ENCODE results near the gene EPS8.
A peak's percentile ranks its signal among the peaks of the same experiment; 100 is the strongest.

EPS8 gene

GRCh38 chr12:15789220-15790171, at the start of gene EPS8:
Gene EPS8 (minus strand): TSS chr12:15789388. CDS start chr12:15682951, 106,437 bp downstream.
- peak within 1 kb of the TSS; percentile 73 for H3K4me3 ChIP-seq (ENCODE audit: low read length)
- no peak for TF ChIP-seq ZNF274 (IDR thresholded peaks at IDR 0.05; ENCODE audit: low read depth, low read length)

DNA sequence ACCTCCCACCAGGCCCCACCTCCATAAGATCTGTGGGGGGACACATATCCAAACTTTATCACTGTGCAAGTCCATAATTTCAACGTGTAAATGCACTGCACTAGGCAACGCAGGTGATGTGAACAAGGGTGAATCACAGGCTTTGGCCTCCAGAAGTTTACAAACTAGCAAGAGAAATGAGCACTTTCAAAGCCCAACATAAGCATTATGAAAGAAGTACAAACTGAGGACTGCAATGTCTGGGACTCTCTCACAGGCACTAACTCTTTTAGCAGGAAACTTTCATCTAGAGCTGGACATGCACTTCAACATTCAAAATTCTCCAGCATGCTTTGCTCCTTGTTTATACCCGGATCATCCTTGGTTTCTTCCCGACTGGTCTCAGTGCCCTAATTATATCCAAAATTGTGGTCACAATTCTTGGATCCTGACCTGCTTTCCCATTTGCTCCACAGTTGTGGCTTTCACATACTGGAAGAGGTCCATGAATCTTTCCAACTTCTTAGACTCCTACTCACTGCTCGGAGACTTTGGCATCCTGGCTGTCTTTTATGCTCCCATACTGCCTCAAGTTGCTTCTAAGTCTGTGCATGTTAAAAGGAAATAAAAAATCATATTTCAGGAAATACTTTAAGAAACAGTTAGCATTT, 48.1 kb upstream of the EPS8 start:
- no peak for TF ChIP-seq ZNF274 (IDR thresholded peaks at IDR 0.05; ENCODE audit: low read depth, low read length)
- H3K4me3 ChIP-seq (ENCODE audit: low read length), result no peak overlapping the region

- no peak overlapping the region for H3K4me3 ChIP-seq (ENCODE audit: low read length)
- TF ChIP-seq ZNF274 (IDR thresholded peaks at IDR 0.05; ENCODE audit: low read depth, low read length), result no peak
Measured at GRCh38 chr12:15834575-15834974, 45.4 kb upstream of the EPS8 start.

DNA sequence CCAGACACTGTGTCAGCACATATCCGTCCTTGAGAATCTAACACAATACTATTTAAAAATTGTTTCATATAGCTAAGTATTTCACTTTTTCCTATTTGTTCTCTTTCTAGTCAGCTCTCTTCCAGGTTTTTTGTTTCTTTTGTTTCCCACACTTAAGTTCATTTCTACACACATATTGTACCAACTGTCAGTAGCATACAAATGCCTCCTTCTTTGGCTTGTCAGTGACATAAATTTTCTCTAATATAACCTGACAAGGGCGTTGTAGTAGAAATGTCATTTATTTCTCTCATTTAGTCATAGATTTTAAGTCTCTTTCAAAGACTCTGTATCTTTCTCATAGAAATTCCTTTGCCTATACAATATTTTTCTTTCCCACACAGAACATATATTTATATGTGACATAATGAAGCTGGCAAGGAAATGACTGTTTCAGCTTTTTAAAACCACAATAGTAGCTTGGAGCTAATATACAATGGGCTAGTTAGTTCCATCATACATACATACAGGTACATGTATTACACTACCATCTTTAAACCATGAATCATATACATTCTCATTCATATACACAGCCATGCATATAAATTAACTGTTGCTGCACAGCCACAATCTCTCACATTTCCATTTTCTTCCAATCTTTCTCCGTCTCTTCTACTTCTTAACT, 42.3 kb upstream of the EPS8 start:
- H3K4me3 ChIP-seq (ENCODE audit: low read length), result no peak overlapping the region
- TF ChIP-seq ZNF274 (IDR thresholded peaks at IDR 0.05; ENCODE audit: low read depth, low read length), result no peak

- TF ChIP-seq ZNF274 (IDR thresholded peaks at IDR 0.05; ENCODE audit: low read depth, low read length), result no peak
- H3K4me3 ChIP-seq (ENCODE audit: low read length), result no peak overlapping the region
Measured at GRCh38 chr12:15830538-15830937, 41.4 kb upstream of the EPS8 start.

GRCh38 chr12:15829949-15830348, 40.8 kb upstream of the EPS8 start:
- TF ChIP-seq ZNF274 (IDR thresholded peaks at IDR 0.05; ENCODE audit: low read depth, low read length), result no peak
- no peak overlapping the region for H3K4me3 ChIP-seq (ENCODE audit: low read length)

- H3K4me3 ChIP-seq (ENCODE audit: low read length), result no peak overlapping the region
- TF ChIP-seq ZNF274 (IDR thresholded peaks at IDR 0.05; ENCODE audit: low read depth, low read length), result no peak
Measured at GRCh38 chr12:15829255-15829654, 40.1 kb upstream of the EPS8 start.

DNA sequence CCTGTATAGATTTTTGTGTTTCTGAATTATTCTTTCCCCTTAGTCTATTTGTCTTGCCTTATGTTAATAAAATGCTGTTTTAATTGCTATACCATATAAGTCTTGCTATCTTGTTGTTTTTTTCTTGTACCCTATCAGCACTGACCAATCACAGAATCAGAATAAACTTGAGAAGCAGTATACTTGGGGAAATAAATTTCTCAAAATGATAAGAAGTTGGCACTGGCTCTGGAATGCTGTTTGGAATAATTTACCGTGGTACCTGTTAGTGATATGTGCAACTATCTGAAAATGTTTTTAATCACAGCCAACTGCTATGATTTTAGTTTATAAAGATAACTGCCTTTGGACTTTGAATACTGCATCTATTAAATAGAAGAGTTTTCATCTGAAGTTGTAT, 37.9 kb upstream of the EPS8 start:
- no peak for TF ChIP-seq ZNF274 (IDR thresholded peaks at IDR 0.05; ENCODE audit: low read depth, low read length)
- H3K4me3 ChIP-seq (ENCODE audit: low read length), result no peak overlapping the region

DNA sequence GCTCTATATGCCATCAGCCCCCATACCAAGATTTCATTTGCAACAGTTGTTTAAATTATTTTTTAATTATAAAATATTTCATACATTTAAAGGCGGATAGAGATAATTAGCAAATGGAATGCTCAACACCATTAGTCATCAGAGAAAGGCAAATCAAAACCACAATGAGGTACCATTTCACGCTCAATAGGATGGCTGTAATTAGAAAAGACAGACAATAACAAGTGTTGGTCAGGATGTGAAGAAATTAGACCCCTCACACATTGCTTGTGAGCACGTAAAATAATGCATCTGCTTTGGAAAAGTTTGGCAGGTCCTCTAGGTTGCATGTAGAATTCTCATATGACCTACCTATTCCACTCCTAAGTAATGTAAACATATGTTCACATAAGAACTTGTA, 35.3 kb upstream of the EPS8 start:
- no peak overlapping the region for H3K4me3 ChIP-seq (ENCODE audit: low read length)
- TF ChIP-seq ZNF274 (IDR thresholded peaks at IDR 0.05; ENCODE audit: low read depth, low read length), result no peak

GRCh38 chr12:15823360-15824128, 34.4 kb upstream of the EPS8 start:
- no peak for TF ChIP-seq ZNF274 (IDR thresholded peaks at IDR 0.05; ENCODE audit: low read depth, low read length)
- no peak overlapping the region for H3K4me3 ChIP-seq (ENCODE audit: low read length)

DNA sequence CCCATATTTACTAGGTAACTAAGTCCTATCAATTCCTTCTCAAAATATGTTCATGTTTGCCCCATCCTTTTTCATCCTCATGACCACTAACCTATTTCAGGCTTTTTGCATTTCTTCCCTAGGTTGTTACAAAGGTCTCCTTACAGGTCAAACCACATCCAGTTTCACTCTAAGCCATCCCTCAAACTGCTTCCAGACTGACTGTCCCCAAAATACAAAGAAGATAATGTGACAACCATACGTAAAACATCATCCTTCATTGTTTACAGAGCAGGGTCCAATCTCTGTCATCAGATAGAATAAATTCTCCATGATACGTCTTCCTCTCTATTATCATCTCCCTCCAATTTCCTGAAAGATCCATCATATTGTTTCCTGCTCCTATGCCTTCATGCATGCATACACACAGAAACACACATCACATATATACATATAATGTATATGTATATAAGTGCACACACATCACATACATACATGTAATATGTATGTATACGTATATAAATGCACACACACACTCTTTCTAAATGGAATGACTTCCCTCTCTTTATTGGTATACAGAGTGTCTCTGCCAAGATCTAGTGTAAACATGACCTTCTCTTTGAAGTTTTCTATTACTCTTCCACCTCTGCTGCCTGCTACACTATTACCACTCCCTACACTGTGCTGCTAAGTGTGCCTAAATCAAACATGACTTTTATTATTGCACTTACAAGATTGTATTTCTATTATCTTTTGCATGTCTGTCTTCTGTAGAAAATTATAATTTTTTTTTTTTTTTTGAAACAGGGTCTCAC, 30.7 kb upstream of the EPS8 start:
- no peak for TF ChIP-seq ZNF274 (IDR thresholded peaks at IDR 0.05; ENCODE audit: low read depth, low read length)
- no peak overlapping the region for H3K4me3 ChIP-seq (ENCODE audit: low read length)

- TF ChIP-seq ZNF274 (IDR thresholded peaks at IDR 0.05; ENCODE audit: low read depth, low read length), result no peak
- no peak overlapping the region for H3K4me3 ChIP-seq (ENCODE audit: low read length)
Measured at GRCh38 chr12:15818418-15818817, 29.2 kb upstream of the EPS8 start.

GRCh38 chr12:15815730-15816129, 26.5 kb upstream of the EPS8 start:
- H3K4me3 ChIP-seq (ENCODE audit: low read length), result no peak overlapping the region
- no peak for TF ChIP-seq ZNF274 (IDR thresholded peaks at IDR 0.05; ENCODE audit: low read depth, low read length)

All from GM08714 (cell line).